ENCODE data around the gene KRTAP5-8. TPM values are rescaled to one million over a fixed set of nuclear protein-coding genes. Genes with fewer than 3 reads are reported as not detected.

KRTAP5-8 gene
- total and polyA plus RNA-seq, 2 of the 4 experiments (the other 2 are of a cell fraction): 0.07 TPM; not detected in 1

- Histone ChIP-seq H4K8ac (ENCODE audit: low read depth in 2 of 2, low read length in 2 of 2) (no peak overlapping the region), H2BK15ac (ENCODE audit: low read depth, low read length) (no peak overlapping the region), H3K4me2 (ENCODE audit: low read depth, low read length) (no peak overlapping the region), H4K5ac (ENCODE audit: low read depth, low read length) (no peak overlapping the region), H3K56ac (ENCODE audit: extremely low read depth, insufficient read depth, low read length) (no peak overlapping the region), H3K9me1 (ENCODE audit: insufficient read depth, low read length) (no peaks in the 10 kb centered on the region), H2BK120ac (ENCODE audit: low read depth, low read length) (no peak overlapping the region), H3K9ac (ENCODE audit: low read depth, low read length) (no peak overlapping the region), H3K79me1 (ENCODE audit: low read depth in 1 of 2, low read length in 2 of 2) (no peaks in the 10 kb centered on the region), H3K18ac (ENCODE audit: low read depth, low read length) (no peak overlapping the region), H2BK5ac (ENCODE audit: low read depth, low read length, poor library complexity, severe bottlenecking) (no peak overlapping the region), H2AK9ac (replicated peaks; ENCODE audit: low read depth, low read length, poor library complexity) (no peak overlapping the region), H3K36me3 (ENCODE audit: control insufficient read depth, insufficient read depth, low read length) (peaks cover 19% of the 10 kb centered on the region), H3K23ac (ENCODE audit: low read depth, low read length) (no peak overlapping the region), H3K27ac (ENCODE audit: insufficient read depth, low read length) (no peak overlapping the region), H2BK20ac (ENCODE audit: low read depth, low read length) (no peak overlapping the region), H4K20me1 (ENCODE audit: insufficient read depth, low read length) (no peaks in the 10 kb centered on the region), H4K91ac (ENCODE audit: insufficient read depth, low read depth, low read length) (no peak overlapping the region), H3K27me3 (ENCODE audit: control insufficient read depth, insufficient read depth, low read length) (no peaks in the 10 kb centered on the region), H3K9me3 (ENCODE audit: control insufficient read depth, insufficient read depth, low read length) (peaks cover 11% of the 10 kb centered on the region), H2AK5ac (ENCODE audit: low read depth, low read length) (no peak overlapping the region), H3K14ac (replicated peaks; ENCODE audit: low read depth, low read length) (no peak overlapping the region), H3K4me1 (ENCODE audit: control insufficient read depth, insufficient read depth, low read length) (no peaks in the 10 kb centered on the region), H3K4me3 (ENCODE audit: insufficient read depth, low read depth, low read length) (no peak overlapping the region), H2AFZ (replicated peaks; ENCODE audit: low read length, poor library complexity) (no peak overlapping the region), H3K4ac (ENCODE audit: low read depth, low read length) (no peak overlapping the region)
- no peak for DNase-seq
- WGBS, 2 experiments (ENCODE audit: extremely low coverage in 2 of 2, insufficient read length in 1 of 2): 69% methylated on average over 7 of the region's 9 CpGs; no CpG with 5 or more reads in 1 of the 2 experiments
- POLR2A ChIA-PET (ENCODE audit: unreplicated experiment): no interaction called here
- TF ChIP-seq POLR2A (IDR thresholded peaks at IDR 0.05; ENCODE audit: low read depth, low read length): no peak
- dilution Hi-C loops (cut with HindIII; ENCODE audit: low sequenced_read_pairs, unreplicated experiment): no loop called here
- no peak for ATAC-seq (ENCODE audit: low read depth)
- intact Hi-C loops (cut with micrococcal nuclease): no loop called here
- CTCF ChIA-PET: no interaction called here
- BruUV-seq (replicated peaks): no TSS peak
- in situ Hi-C loops (cut with MboI; ENCODE audit: low sequenced_read_pairs): no loop called here
These were observed 32.0 kb upstream of the KRTAP5-8 start for GRCh38 chr11:71505781-71506180.
